Brain pericyte (primary cell): Measurements from ENCODE around the gene POLN.

Experiments
- DNase-seq: peaks from one replicate; pipeline ENCODE4 v3.0.0-alpha.2; 2012; ENCODE audit warnings: low read depth, low spot score

POLN gene

DNA sequence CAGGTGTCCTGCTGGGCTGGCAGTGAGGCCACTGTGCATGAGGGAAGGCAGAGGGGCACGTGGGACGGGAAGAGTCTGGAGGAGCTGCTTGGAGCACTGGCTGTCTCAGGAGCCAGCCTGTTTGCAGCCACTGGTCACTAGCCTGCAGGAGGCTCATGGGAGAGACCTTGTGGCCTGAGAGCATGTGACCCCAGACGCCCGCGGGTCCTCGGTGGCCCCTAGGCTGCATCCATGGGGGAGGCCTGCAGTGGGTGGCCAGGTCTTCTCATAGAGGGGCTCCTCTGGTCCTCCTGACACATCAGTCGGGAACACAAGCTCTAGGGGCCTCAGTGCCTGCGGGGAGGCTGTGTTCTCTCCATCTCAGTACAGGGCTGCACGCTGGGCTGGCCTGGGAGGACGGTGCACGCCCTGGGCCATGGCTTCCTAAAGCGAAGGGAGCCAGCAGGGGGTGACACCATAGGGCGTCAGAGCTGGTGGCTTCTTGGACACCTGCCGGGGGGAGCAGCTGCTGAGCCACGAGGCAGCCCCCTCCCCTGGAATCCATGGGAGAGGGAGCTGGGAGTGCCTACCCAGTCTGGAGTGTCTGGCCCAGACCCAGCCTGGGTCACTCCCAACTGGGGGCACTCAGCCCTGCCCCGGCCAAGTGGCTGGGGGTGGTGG lies 170.5 kb downstream of the POLN start:
- DNase-seq: no peak

DNA sequence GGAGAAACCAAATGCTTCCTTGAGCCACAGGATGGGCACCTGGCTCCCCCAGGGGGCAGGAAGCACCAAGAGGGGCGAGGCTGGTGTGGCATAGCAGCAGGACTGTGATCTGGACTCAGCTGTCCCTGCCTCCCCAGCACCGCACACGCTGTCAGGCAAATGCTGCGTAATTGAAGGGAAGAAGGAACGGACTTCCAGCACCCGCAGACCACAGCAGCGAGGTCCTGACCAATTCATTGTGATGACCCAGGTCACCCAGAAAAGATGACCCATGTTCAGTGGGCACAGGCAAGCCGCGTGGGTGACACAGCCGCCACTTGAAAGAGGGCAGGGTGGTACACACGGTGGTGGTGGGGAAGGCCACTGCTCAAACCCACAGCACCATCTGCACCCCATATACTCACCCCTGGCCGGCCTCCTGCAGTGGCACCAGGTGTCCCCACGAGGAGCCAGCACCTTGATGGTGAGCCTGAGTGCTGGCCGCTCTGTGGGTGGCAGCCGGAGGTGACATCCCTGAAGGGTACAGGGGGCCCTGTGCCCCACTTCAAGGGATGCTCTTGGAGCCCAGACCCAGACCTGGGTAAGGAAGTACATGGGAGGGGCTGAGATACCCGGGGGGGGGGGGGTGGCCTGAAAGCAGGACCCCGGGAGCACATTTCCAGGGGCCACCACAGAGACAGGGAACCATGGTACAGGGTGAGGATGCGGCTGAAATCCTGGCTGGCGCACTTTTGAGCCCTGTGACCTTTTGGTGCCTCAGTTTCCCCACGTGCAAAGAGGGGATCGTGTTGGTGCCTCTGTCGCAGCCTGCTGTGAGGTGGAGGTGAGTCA lies 171.3 kb downstream of the POLN start:
- DNase-seq: no peak

DNA sequence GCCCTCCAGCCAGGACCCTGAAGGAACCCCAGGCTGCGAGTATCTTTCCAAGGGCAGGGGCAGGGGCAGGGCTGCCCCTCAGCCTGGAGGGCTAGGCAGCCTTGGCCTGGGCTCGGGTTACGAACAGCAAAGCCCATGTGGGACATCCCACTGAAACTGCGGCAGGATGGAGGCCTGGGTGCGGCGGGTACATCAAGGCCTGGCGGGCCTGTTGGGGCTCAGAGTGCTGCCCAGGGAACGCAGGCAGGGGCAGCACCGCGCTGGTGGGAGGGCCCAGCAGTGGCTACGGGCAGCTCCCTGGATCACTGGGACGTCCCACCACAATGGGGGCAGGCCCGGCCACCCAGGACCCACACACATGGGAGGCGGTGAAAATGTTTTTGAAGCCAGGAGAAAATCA lies 171.9 kb downstream of the POLN start:
- no peak for DNase-seq

DNA sequence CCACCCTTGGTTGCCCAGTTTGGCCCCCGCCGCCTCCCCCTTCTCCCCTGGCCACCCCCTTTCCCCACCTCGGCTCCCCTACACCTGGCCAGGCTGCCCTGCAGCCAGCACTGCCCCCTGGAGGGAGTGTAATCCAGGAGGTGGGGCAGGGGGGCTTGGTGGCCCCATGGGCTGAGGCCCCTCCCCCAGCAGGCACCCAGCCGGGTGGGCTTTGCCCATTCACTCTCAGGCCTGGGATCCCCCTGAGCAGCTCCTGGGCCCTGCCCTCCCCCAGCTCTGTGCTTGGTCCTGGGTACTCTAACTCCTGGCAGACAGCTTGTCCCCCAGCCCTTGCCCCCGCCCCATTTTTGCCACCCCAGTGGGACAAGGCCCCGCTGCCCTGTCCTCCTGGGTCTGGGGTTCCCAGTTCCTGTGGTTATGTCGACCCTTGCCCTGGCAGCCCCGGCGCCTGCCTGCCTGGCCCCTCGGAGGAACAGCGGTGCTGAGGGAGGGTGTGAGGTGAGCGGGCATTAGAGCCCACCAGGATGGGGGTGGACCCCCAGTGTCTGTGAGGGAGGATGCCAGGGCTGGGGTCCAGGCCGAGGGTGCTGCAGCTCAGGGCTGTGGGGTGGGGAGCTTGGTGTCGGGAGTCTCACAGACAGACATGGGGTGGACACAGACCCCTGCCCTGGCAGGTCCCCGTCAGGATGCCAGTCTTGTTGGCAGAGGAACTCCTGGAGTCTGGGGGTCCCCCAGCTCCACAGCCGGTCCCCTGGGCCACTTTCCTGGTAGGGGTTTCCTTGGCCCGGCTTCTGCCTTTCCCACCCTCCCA lies 172.6 kb downstream of the POLN start:
- no peak for DNase-seq

GRCh38 chr4:2068566-2068965 lies 173.4 kb downstream of the POLN start:
- DNase-seq: no peak

DNA sequence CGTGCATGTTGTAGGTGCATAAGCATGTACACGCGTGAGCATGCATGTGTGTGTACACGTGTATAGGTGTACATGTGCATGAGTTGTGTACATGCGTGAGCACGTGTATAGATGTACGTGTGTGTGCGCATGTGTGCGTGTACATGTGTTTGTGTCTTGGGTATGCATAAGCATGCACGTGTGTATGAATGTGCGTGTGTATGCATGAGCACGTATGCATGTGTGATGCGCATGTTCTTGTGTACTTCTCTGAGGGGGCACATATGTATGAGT lies 173.8 kb downstream of the POLN start:
- no peak for DNase-seq

- no peak for DNase-seq
Measured at GRCh38 chr4:2067446-2068197, 174.3 kb downstream of the POLN start.

DNA sequence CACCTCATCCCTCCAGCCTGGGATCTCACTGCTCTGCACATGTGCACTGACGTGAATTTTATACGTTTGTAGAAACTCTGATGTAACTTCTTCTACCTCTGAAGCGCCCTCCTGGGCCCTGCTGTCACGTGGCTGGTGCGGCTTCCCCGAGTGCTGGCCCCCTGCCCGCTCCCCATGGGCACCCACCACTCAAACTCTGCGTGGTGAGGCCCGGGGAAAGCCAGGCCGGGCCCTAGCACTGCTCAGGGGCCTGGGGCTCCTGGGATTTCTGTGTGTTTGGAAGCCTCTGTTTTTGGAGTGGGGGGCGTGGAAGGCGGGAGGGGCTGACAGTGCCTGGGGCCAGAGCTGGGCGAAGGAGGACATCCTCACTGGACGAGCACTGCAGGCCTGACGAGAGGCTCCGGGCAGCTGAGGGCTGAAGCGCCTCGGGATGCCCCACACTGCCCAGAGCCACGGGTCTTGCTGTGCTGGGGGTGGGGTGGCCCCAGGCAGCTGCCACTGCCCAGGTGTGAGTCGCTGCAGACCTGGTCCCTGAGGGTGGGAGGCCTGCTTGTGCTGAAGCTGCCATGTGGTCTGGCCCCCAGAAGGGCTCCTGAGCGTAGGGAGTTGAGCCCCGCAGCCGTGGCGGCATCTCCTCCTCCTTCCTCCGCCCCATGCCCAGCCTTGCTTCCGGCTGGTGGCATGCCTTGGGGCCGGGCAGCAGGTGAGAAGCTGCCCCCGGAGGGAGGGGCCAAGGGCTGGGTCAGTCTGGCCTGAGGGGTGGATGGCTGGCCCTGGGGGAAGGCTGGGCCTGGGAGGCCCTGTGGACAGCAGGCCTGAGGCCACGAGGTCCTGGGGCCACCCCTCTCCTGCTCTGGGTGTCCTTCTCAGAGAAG lies 175.1 kb downstream of the POLN start:
- DNase-seq: no peak

GRCh38 chr4:2066011-2066551 lies 175.8 kb downstream of the POLN start:
- no peak for DNase-seq

- DNase-seq: no peak
Measured at GRCh38 chr4:2065106-2065930, 176.6 kb downstream of the POLN start.

GRCh38 chr4:2064276-2064991 lies 177.5 kb downstream of the POLN start:
- DNase-seq: no peak

- no peak for DNase-seq
Measured at GRCh38 chr4:2063557-2064275, 178.2 kb downstream of the POLN start.

DNA sequence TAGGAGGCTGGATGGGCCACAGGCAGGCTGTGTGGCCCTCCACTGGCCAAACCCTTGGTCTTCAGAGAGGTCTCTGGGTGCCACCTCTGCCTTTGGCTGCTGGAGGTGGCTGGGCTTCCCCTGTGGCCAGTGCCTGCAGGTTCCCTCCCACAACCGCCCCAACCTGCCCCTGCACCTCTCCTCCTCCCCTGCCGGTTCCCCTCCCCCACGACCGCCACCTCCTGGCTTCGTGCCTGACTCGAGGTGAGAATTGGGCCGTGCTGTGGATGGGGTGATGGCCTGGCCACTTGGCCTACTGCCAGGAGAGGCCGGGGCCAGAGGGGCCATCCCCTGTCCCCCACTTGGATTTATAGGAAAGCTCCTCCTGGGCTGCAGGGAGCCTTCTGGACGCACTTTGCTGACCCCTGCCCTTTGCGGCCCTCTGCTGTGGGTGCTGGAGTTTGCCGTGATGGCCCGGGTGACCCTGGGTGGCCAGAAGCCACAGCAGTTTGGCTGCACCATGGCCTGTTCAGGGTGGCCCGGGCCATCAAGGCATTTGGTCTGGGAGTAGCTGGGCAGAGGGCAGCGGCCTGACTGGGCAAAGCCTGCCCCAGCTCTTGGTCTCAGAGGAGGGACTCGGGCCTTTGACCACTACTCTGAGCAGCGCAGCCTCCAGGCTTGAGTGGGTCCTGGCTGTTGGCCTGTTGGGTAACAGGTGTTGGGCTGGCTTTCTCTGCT lies 179.0 kb downstream of the POLN start:
- no peak for DNase-seq

DNA sequence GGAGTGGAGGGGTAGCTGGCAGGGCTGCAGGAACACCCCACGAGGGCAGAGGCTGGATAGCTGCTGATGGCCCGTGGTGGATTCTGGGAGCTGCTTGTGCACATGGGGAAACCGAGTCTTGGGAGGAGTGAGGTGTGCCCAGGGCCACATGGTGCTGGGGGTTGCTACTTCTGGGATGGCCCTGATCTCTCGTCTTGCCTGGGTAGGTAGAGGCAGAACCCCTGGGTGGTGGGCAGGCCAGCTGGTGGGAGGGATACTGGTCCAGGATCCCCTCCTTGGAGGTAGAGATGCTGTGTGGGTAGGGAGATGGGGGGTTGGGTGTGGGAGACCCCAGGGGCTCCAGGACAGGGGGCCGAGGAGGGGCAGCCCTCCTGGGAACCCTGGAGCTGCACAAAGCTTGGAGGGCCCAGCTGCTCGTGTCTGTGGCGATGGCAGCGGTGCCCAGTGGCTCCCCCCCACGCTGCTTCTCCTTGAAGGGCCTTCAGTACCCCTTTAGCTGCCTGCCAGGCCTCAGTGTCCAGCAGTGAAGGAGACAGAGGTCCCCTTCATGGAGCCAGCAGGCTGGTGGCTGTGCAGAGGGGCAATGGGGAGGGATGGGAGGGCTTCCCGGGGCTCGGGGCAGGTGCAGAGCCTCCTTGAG lies 179.6 kb downstream of the POLN start:
- DNase-seq: no peak

DNA sequence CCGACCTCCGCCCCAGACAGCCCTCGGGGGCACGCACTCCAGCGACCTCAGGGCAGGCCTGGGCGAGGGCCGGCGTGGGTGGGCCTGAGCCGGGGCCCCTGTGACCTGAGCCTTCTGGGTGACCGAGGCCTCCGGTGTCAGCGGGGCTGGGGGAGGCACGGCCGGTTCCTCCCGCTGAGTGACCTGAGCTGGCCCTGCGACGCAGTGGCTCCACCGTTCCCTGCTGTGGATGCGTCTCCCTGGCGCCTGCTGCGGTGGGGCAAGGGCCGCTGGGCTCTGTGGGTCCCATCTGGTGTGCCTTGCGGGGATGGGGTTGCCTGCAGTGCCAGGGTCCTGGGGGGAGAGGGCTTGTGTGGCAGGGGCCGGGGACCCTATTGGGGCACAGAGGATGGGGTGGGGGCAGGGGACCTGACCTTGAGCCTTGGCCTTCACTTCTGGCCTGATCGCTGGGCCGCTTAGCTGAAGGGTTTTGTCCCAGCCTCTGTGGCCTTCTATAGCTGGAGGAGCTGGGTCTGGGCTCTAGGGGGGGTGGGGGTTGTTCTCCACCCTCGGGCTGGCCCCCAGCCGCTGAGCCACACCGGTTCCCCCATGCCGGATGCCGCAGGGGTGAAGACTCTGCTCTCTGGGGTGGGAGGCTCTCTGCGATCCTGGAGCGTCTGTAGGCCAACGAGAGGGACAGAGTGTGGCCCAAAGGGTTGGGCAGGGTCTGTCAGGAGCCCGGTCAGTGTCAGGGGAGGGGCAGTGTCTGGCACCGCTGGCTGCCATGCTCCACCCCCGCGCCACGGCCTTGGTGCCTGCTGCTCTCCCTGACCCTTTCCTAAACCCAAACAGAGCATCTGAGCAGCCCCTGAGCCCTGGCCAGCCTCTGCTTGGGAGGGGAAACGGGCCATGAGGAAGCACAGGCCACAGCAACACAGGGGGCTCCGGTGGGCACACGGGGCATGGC lies 180.5 kb downstream of the POLN start:
- no peak for DNase-seq

DNA sequence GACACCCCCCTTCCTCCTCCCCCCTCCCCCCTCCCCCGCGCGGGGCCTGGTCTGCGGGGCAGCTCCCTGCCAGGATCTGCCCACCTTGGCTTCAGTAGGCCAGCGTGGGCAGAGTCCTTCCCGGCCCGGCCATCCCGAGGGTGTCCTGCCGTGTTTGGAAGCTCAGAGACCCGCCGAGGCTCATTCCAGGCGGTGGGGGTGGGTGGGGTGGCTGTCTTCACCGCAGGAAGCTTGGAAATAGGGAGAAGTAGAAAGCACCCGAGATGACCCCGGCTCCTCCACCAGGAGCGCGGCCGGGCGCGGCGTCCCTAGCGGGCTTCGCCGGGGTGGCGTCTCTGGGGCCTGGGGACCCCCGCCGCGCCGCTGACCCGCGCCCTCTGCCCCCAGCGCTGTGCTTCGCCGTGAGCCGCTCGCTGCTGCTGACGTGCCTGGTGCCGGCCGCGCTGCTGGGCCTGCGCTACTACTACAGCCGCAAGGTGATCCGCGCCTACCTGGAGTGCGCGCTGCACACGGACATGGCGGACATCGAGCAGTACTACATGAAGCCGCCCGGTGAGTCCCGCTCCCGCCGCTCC lies 181.2 kb downstream of the POLN start:
- no peak for DNase-seq
